ENCODE results near the gene PTPRF.

The PTPRF gene

DNA sequence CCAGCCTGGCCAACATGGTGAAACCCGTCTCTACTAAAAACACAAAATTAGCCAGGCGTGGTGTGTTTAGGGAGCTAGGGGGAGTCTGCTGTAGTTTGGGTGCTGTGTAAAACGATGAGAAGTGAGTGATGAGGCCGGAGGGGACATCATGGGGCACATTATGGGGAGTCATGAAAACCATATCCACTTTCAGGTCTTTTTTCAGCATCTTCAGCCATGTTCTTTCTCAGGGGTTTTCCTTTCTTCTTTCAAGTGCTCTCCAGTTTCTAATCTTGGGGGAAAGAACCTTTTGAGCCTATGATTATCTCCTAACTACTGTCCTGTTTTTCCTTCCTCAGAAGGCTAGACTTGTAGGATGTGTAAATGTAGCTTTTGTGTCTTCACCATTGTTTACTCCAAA is 133.7 kb downstream of the PTPRF start:
- no peak for DNase-seq (ENCODE audit: low read depth in 2 of 2)

DNA sequence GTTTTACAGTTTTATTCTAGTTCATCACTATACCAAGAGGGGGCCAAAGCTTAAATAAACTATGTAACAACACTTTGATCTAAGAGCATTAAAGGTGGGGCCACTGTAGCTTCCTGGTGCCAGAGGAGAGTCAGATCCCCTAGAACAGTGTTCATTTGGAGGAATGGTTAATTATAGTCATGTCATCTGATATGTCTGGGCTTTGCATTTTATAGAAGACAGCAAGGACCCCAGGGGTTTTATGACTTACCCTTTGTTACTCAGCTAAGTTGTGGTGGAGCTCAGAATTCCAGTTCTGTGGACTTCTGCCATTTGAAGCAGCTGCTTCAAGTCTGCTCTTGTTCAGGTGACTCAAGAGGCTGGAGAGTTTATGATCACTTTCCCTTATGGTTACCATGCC is 135.9 kb downstream of the PTPRF start:
- DNase-seq (ENCODE audit: low read depth in 2 of 2): no peak

DNA sequence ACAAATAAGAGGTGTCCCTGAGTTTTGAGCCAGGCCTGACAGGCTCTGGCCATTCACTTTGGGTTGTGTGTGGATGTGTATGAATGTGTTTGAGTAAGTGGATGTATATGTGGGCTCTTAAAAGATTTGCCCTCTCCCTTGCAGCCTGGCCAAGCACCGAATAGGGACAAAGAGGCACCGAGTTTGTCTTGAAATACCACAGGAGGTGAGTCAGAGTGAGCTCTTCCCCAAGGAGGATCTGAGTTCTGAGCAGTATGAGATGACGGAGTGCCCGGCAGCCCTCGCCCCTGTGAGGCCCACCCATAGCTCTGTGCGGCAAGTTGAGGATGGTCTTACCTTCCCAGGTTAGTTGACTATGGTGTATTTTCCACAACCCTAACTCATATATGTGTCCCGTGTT is 138.3 kb downstream of the PTPRF start:
- no peak for DNase-seq (ENCODE audit: low read depth in 2 of 2)

GRCh38 chr1:43669878-43670277 is 139.2 kb downstream of the PTPRF start:
- no peak for DNase-seq (ENCODE audit: low read depth in 2 of 2)

GRCh38 chr1:43671193-43671592 is 140.5 kb downstream of the PTPRF start:
- DNase-seq (ENCODE audit: low read depth in 2 of 2): no peak

DNA sequence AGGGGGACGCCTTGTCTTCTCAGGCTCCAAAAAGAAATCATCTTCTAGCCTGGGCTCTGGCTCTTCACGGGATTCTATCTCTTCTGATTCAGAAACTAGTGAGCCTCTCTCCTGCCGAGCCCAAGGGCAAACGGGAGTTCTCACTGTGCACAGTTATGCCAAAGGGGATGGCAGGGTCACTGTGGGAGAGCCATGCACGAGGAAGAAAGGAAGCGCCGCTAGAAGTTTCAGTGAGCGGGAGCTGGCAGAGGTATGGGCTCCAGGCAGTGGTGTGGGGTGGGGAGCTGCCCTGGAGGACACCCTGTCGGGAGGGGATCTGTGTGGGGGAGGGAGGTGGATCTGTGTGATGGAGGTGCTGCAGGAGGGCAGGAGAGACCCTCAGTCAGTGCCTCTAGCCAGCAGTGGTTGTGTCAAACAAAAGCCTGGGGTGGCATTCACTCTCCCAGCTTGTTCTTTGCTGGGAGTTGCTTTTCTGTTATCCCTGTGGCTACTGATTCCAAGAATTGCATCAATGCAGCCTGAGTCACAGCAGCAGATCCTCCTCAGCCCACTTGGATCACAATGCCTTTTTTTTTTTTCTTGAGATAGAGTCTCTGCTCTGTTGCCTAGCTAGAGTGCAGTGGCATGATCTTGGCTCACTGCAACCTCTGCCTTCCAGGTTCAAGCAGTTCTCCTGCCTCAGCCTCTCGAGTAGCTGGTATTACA is 141.1 kb downstream of the PTPRF start:
- no peak for DNase-seq (ENCODE audit: low read depth in 2 of 2)

DNA sequence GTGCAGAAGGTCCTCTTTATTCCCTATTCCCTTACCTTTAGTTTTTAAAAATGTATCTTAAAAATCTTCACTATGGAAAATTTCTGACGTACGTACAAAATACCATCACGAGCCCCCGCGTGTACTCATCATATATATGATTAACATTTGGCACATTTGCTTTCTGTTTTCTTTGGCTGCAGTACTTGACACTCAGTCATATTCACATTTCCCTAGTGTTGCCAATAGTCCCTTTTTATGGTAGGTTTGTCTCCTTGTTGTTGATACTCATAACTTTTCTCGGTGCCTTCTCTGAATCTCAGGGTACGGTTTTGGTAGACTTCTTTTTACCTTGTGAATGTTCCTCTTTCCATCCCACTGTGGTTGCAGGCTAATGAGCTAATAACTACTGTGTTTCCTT is 142.6 kb downstream of the PTPRF start:
- DNase-seq (ENCODE audit: low read depth in 2 of 2): no peak
